Stimulated activated CD4-positive, alpha-beta T cell treated with anti-CD3 and anti-CD28 coated beads, TNF-alpha, amount 100 ng/mL, for 1 hour (primary cell): ENCODE results near the gene NSD1.
"Not testable (repeated sequence)": the region's sequence is repeated elsewhere in the genome, so short reads cannot be mapped to it uniquely, and the experiment has no call there.

Source experiments
- DNase-seq, 3 donors: peaks; one replicate each; pipeline ENCODE4 v3.0.0-alpha.2; 2020; ENCODE audit warnings: low read depth in 3 of 3, low spot score in 1 of 3

Gene NSD1

DNA sequence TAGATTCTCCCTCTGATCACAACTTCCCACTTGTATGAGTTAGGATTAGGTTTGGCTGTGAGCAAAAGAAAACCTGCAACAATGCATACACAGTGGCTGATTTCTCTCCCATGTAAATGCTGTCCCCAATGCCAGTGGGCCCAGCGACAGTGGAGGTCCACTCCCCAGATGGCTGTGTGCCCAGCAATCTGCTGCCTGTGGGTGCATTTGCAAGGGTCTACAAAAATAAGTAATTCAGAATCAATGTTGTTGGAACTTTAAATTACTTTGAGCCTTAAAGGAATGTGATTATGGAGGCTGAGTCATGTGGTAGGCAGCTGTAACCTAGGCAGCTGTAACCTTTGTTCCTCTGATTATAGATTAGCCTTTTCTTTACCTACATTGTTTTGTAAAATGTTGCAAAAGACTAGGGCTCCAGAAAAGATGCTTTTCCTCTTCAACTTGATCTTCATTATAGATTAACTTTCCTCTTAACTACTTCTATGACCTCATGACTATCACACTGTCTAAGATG is 192.4 kb downstream of the NSD1 start:
- DNase-seq, result no peak

DNA sequence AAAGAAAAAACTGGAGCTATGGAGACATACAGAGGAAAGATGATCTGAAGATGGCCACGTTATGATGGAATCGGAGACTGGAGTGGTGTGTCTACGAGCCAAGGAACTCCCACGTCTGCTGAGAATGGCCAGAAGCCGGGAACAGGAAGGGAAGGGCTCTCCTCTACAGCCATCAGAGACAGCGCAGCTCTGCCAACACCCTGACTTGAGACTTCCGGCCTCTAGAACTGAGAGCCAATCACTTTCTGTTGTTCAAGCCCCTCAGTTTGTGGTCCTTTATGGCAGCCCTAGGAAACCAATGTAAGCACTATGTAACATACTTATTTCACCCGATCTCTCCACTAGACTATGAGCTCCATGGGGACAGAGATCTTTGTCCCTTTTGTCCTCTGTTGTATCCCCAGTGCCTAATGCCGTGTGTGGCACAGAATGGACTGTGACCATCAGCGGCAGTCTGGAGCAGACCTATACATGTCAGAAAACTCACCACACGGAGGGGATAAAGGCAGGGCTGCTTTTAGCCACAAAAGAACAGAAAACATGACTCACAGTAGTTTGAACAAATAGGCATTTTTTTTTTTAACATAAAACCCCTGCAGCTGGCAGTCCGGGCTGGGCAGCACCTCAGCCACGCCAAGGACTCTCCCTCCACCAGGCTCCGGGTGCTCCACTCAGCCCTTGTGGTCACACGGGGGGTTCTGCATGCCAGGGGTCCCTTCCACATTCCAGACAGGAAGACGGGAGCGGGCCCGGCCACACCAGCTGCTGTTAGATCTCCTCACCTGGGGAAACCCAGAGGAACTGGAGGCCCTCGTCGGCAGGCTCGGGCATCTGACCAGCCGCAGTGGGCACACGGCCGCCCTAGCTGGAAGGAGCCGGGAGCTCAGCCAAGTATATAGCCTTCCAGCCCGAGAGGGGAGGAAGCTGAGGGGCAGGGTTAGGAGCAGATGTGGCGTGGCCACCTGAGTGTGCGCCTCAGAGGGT is 194.3 kb downstream of the NSD1 start:
- DNase-seq, result no peak

GRCh38 chr5:177328545-177329231 is 195.1 kb downstream of the NSD1 start:
- DNase-seq, result no peak

DNA sequence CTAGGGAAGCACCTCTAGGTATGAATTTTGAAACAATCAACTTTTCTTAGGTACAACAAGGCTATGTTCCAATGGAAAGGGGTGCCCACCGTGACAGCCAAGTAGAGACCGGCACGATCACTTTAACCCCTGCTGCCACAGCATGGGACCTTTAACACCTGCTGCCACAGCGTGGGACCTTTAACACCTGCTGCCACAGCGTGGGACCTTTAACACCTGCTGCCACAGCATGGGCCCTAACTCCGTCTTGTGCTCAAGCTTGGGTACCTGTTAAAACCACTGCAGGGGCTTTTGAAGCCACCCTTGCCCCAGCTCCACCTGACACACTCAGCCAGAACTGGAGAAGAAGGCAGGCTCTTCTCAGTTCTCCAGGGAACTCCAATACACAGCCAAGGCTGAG is 196.3 kb downstream of the NSD1 start:
- DNase-seq, result no peak

DNA sequence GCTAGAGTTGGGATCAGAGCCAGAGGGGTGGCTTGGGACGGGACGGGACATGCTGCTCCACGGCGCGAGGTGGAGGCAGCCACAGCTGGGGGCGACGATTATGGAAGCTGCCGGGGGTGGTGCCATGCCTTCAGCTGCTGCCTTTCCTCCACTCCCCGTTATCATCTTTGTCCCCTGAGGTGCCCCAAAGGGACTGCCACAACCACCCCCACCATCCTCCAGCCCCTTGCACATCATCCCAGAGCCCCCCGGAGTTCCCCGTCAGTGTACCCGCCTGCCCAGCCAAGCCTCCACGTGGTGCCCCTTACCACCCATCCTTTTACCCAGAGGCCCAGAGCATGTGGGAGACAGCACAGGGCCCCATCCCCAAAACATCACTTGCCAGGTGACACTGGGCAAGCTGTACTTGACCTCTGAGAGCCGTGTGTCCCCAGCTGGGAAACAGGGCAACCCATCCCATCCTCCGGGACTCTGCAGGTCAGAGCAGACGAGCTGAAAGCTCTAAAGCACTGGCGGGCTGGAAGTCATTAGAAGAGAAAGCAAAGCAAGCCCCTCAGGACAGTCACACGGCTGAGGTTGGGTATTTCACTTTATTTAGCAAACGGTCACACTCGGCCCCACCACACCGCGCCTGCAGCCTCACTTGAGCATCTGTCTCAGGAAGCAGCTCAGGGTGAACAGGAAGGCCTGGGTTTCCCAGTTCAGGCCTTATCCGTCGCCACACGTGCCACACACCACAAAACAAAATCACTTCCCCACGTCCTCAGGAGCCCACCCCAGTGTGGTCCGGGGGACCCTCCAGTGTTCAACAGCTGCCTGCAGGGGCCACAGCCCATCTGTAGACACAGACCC is 197.6 kb downstream of the NSD1 start:
- DNase-seq, result no peak

DNA sequence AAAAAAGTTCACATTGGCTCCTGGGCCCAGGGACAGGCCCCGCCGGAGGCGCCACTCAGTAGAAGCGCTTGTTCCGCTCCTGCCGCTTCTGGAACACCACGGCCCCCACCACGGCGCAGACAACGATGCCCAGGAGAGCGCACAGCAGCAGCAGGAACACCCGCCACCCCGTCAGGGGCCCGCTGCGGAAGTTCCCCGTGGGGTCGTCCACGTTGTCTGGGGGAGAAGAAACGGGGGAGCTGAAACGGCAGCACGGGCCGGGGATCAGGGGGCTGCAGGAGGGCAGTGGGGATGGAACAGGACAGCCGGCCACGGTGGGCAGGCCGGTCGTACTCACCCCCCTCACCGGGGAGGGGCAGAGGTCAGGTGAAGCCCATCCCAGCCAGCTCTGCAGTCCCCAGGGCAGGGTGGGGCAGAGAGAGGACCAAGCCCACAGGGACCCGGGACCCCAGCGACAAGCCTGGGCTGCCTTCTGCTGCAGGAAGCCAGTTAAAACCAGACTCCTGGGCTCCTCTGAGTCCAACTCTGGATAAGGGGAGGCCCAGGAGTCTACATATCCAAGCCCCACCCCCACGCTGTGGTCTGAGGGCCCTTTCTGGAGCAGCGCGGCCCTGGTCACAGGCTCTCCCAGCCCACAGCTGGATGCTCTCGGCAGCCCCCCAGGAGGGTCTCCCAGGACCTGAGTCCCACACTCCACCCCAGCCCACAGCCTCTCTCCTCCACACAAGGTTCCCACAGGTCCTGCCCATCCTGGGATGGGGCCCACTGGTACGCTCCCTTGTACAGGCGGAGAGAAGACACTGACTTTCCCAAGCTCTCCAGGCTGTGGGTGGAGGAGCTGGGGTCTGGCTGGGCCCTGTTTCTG is 198.7 kb downstream of the NSD1 start:
- no peak for DNase-seq

DNA sequence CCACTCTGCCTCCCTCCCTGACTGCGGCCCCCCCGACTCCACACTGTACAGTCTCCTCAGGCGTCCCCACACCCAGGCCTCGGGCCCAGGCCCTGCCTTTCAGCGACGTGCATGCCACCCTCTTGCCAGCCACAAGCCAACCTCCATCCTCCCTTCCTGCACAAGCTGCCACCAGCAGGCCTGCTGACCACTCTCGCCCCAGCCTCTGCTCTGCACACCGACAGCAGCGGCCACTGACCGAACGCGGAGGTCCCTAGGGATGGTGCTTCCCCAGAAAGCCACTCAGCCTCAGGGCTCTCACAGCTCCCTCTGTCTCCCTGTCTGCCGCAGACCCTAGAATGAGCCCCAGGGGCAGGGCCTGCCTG is 199.3 kb downstream of the NSD1 start:
- DNase-seq, result no peak

DNA sequence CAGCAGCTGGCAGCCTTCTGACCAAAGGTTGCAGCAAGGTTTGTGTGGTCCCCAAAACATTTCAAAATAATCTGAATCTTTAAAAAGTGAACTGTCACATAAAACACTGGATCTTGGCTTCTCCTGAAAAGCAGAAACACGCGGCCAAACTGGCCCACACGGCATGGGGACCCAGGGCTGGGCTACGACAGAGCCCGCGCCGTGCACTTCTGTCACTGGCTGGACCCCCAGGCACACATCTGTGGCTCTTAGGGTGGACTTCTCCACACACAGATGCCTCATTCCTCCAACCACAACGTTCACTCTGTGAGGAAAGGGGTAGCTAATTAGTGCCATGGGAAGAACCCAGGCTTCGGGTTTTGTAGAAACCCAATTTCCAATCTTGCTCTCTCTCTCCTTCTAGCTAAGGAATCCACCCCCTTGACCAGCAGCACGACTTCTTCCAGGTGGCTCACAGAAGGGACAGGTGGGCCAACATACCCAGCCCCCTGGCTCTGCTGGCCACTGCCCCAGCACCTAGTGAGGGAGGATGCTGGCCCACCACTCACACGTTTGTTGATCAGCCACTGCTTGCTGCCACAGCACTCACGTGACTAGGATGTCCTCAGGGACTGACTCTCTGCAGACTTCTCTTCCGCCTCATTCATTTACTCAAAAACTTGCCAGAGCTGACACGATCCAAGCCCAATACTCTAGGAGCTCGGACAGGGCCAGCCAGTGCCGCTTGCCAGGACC is 200.0 kb downstream of the NSD1 start:
- DNase-seq, result no peak

- DNase-seq, result no peak
Measured at GRCh38 chr5:177334155-177334551, 200.6 kb downstream of the NSD1 start.

GRCh38 chr5:177334781-177335700 is 201.5 kb downstream of the NSD1 start:
- no peak for DNase-seq

GRCh38 chr5:177335701-177336065 is 202.1 kb downstream of the NSD1 start:
- DNase-seq, result no peak

DNA sequence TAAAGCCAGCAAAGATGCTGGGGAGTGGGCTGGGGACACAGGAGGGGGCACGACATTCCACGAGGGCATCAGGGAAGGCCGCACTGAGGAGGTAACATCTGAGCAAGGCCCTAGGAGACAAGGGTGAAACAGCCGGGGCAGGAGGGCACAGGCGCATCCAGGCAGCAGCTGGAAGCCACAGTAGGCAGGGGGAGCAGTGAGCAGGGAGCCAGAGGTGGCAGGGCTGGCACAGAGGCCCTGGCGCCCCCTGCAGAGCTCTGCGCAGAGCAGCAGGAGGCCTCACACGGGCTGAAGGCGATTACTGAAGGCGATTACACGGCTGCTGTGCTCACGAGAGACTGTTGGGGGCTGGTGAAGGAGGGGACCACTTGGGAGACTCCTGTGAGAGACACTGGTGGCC is 202.5 kb downstream of the NSD1 start:
- no peak for DNase-seq

GRCh38 chr5:177336603-177337494 is 203.3 kb downstream of the NSD1 start:
- no peak for DNase-seq

GRCh38 chr5:177338251-177339106 is 204.9 kb downstream of the NSD1 start:
- DNase-seq, result no peak

DNA sequence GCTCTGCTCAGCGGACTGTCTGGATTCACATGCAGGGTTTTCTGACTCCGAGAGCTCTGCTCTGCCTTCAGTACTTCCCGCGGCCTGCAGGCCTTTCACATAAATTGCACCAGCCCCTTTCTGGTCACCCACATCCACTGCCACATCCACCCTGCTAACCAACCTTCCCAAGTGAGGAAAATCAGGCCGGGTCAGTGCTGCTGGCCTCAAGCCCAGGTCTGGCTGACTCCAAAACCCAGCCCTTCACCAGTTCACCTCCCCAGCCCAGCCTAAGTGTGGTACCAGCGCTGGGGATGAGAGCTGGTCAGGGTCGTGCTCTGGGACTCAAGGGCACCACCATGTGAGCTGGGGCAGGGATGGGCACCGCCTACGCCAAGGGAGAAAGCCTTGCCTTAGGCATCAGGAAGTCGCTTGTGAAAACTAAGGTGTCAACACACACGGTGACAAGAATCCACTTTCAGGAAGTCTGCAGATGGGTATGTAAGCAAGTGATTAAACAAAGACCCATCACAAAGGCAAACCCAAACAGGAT is 205.6 kb downstream of the NSD1 start:
- no peak for DNase-seq

GRCh38 chr5:177343000-177343399 is 209.4 kb downstream of the NSD1 start:
- not testable (repeated sequence) for DNase-seq
